ENCODE data around the gene ACYP2. TPM values are rescaled to one million over a fixed set of nuclear protein-coding genes. Genes with fewer than 3 reads are reported as not detected.

The ACYP2 gene
- polyA plus RNA-seq, 1 donor: 27.6 TPM

GRCh38 chr2:54158311-54158710, 42.9 kb downstream of the ACYP2 start:
- no peak for DNase-seq (ENCODE audit: low read depth)

- DNase-seq (ENCODE audit: low read depth): no peak
Measured at GRCh38 chr2:54161660-54162424, 46.4 kb downstream of the ACYP2 start.

- DNase-seq (ENCODE audit: low read depth): no peak
Measured at GRCh38 chr2:54164106-54164505, 48.7 kb downstream of the ACYP2 start.

DNA sequence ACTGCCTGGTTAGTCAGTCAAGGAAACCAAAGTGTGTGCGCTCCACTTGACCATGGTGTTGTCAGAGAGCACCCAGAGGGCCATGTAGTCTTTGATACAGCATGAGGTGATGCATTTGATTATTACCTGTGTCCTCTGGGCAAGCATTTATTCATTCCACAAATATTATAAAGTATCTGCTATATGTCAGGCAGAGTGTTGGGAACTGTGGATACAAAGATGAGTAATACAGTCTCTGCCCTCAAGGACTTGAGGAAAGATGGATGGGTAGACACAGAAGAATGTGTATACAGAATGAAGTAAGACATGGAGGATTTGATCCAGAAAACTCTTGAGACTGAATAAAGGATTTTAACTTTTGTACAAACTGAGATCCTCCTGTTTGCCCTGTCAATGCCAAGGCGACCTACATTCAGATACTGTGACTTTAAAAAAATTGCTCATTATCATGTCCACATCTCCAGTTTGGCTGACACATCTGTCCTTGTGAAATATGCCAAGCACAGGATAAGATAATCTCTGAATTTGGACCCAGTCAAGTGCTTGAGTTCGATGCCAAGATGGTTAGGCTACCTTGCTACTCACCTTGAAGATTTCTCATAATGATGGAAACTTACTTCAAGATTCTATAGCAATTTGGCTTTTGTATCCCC, 50.8 kb downstream of the ACYP2 start:
- no peak for DNase-seq (ENCODE audit: low read depth)

GRCh38 chr2:54176577-54176976, 61.2 kb downstream of the ACYP2 start:
- DNase-seq (ENCODE audit: low read depth): peak; percentile 16

DNA sequence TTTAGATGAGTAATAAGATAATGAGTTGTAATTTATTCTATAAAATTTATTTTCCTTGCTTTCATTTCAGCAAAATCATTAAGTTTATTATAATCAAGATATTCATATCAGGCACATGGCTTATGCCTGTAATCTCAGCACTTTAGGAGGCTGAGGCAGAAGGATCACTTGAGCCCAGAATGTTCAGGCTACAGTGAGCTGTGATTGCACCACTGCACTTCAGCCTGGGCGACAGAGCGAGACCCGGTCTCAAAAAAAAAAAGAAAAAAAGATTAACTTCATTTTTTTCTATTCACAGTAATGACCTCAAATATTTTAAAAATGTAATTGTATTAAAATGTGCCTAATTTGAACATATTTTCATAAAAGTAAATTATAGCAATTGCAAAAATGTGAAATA, 67.9 kb downstream of the ACYP2 start:
- DNase-seq (ENCODE audit: low read depth): no peak

DNA sequence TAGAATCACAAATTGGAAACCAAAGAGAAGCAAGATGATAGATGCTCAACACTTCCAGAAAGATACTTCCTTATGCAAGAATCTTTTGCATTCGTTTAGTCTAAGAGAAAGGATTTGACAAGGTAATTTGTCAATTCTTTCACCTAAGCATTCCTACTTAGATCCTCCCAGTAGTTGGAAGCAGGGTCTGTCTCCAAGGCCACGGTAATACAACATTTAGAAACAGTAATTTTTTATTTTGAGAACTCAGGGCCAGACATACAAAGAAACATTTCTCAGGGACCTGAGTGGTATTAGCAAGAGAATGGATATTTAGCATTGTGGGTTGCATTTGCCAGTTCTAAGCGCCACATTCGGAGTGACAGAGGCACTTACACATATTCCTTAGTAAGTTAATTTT, 68.6 kb downstream of the ACYP2 start:
- DNase-seq (ENCODE audit: low read depth): no peak

- DNase-seq (ENCODE audit: low read depth): no peak
Measured at GRCh38 chr2:54185105-54185504, 69.7 kb downstream of the ACYP2 start.

DNA sequence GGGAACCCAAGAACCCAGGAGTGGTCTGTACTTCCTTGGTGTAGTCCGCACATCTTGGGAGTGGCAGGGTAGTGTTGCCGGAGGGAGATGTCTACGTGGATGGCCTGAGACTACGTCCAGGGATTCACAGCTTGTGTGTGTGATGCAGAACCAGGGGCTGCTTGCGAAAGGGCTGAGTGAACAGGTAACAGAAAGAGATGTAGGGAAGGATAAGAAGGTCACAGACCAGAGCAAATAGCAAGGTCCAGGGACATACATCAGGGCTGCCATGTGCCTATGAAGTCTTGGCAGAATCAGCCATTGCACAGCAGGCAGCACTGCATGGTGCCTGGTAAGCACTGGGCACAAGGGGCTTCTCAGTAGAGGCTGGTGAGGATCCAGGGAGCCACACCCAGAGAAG, 71.9 kb downstream of the ACYP2 start:
- no peak for DNase-seq (ENCODE audit: low read depth)

DNA sequence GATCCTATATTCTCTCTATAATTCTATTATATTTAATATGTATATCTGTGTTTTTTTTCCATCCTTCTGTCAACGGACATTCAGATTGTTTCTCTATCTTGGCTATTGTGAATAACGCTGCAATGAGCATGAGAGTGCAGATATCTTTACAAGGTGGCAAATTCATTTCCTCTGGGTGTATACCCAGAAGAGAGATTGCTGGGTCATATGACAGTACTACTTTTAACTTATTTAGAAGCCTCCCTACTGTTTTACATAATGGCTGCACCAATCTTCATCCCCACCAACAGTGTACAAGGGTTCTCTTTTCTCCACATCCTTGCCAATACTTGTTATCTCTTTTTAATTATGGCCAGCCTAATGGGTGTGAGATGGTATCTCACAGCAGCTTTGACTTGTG, 74.1 kb downstream of the ACYP2 start:
- no peak for DNase-seq (ENCODE audit: low read depth)

DNA sequence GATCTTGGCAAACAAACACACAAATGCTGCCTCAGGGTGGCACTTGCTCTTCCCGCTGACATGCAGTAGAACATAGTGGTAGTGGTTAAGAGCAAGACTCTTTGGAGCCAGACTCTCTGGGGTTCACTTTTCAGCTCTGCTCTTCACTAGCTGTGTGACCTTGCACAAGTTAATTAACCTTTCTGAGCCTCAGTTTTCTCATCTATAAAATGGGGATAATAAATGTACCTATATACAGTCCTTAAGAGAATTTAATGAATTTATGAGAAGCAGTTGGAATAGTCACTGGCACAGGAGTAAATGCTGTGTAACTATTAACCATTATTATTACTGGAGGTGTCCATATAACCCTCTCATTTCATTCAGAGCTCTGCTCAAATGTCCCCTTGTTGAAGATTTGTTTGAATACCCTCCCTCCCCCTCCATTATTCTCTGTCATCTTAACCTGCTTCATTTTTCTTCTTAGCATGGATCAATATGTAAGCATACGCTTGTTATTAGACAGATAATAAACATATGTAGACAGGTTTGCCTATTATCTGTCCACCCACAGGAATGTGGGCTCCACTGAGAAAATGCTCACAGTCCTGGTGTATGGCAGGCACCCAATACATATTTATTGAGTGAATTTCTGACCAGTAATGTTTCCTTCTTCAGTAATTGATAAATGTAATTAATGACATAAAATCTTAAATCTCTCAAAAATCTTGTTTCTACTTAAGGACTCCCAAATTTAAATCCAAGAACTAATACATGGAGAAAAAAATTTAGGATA, 76.1 kb downstream of the ACYP2 start:
- DNase-seq (ENCODE audit: low read depth): no peak

- no peak for DNase-seq (ENCODE audit: low read depth)
Measured at GRCh38 chr2:54194761-54195750, 79.6 kb downstream of the ACYP2 start.

DNA sequence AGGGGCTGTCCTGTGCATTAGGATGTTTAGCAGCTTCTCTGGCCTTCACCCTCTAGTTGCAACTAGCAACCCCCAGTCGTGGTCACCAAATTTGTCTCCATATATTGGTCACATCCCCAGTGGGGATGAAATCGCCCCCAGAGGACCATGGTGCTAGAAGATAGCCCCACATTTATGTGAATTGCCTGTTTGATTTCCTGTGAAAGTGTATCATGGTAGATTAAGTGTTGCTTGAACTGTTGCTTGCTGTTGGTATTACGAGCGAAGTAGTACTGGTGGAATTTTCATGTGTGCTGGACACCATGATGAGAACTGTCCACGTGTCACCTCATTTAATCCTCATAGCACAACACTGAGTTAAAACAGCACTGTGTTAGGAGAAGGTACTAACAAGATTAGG, 81.2 kb downstream of the ACYP2 start:
- DNase-seq (ENCODE audit: low read depth): no peak

DNA sequence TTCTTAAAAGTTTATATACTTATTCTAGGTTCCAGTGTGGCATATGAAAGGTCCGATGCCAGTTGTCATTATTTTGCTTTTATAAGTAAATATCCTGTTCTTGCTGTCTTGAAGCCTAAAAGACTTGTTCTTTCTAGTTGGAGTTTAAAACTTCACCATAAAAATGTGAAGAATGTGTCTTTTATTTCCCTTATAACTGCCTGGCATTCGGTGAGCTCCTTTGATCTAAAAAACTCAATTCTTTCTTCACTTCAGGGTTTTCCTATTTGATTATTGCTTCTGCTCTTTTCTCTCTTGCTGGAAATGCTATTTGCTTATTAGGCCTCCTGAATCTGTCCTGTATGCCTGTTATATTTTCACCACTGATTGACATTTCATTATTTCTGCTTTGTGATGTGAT, 89.1 kb downstream of the ACYP2 start:
- no peak for DNase-seq (ENCODE audit: low read depth)

DNA sequence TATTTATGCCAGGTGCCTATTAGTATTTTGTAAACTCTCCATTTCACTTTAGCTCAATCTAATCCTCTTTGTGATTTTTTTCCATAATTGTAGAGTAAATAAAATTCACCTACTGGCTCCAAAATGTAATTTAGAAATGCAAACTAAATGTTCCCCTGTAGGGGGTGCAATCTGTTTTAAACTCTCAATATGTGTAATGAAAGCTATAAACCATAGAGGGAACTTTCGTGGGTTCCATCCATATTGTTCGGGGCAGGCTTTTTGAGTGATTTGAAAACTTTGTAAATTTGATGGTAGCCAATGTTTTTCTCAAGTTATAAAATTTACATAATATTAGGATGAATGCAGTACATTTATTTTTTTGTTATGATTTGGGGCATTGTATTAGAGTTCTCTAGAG, 91.2 kb downstream of the ACYP2 start:
- no peak for DNase-seq (ENCODE audit: low read depth)

- no peak for DNase-seq (ENCODE audit: low read depth)
Measured at GRCh38 chr2:54207666-54208195, 92.3 kb downstream of the ACYP2 start.

- no peak for DNase-seq (ENCODE audit: low read depth)
Measured at GRCh38 chr2:54208364-54209240, 93.2 kb downstream of the ACYP2 start.

GRCh38 chr2:54209379-54209778, 94.0 kb downstream of the ACYP2 start:
- no peak for DNase-seq (ENCODE audit: low read depth)

DNA sequence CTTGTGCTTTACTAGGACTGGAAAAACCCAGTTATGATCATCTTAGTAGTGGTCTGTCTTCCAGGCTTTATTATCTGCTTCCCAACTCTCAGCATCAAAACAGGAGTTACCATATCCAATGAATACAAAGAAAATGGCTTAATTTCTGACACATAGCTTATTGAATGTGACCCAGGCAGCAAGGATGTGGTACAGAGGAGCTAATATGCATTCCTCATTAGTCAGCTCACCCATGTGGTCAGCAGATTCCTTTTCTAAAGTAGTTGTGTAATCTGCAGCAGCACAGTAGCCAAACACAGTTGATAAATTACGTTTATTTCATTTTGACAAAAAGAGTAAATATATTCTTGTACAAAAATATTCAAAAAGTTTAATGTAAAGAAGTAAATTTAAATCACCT, 97.0 kb downstream of the ACYP2 start:
- DNase-seq (ENCODE audit: low read depth): no peak

DNA sequence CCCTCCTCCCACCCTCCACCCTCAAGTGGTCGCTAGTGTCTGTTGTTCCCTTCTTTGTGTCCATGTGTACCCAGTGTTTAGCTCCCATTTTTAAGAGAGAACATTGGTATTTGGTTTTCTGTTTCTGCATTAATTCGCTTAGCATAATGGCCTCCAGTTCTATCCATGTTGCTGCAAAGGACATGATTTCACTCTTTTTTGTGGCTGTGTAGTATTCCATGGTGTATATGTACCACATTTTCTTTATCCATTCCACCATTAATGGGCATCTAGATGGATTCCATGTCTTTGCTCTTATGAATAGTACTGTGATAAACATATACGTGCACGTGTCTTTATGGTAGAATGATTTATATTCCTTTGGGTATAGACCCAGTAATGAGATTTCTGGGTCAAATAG, 97.7 kb downstream of the ACYP2 start:
- no peak for DNase-seq (ENCODE audit: low read depth)

Measured in forelimb muscle (tissue), 1 donor.